ENCODE data around the gene TTI1. TPM values are rescaled to one million over a fixed set of nuclear protein-coding genes. Genes with fewer than 3 reads are reported as not detected.

TTI1 gene
- 8.6 and 11.7 TPM in 2 replicates for total RNA-seq

GRCh38 chr20:38033330-38034107 is at the start of gene TTI1, which contains the start of gene RPRD1B:
Gene TTI1, minus strand, starts transcription at chr20:38033456. Its CDS starts 19,640 bp downstream, at chr20:38013816.
Gene RPRD1B, plus strand, starts transcription at chr20:38033746. Its CDS starts 202 bp downstream, at chr20:38033948.

Other genes with a start within 250 kb of the TTI1 start
- gene VSTM2L, start 130.3 kb downstream of the TTI1 start, total RNA-seq: 2.1 and 8.6 TPM in 2 replicates
- gene RPRD1B, start 290 bp upstream of the TTI1 start, total RNA-seq: 16.0 and 17.4 TPM in 2 replicates
- 25.2 and 150 TPM in 2 replicates for gene TGM2, start 131.8 kb upstream of the TTI1 start, total RNA-seq
- gene KIAA1755, start 227.3 kb upstream of the TTI1 start, total RNA-seq: 1.4 and 2.7 TPM in 2 replicates